ENCODE data around the gene MPDU1.

DNA sequence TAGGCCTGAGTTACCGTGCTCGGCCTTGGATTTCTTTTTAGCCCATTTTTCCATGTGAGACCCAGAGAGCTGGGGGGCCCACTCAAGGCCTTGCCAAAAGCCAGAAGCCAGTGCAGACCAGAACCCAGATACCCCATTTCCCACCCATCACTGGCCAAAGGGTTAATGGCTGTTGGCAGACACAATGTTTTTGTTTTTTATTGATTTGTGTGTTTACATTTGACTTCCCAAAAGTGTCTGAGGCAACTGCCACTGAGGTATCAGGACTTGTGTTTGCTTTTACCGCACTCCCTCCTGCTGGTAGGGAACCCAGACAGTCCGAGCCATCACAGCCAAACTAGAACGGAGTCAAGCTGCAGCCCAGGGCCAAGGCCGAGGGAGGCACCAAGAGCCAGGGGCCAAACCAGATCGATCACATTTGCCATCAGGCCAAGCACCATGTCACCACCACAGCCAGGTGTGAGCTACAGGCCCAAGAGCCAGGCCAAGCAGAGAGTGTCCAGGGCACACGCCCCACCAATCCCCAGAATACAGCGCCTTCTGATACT, 42.5 kb upstream of the MPDU1 start:
- TF ChIP-seq, protein P1, sequence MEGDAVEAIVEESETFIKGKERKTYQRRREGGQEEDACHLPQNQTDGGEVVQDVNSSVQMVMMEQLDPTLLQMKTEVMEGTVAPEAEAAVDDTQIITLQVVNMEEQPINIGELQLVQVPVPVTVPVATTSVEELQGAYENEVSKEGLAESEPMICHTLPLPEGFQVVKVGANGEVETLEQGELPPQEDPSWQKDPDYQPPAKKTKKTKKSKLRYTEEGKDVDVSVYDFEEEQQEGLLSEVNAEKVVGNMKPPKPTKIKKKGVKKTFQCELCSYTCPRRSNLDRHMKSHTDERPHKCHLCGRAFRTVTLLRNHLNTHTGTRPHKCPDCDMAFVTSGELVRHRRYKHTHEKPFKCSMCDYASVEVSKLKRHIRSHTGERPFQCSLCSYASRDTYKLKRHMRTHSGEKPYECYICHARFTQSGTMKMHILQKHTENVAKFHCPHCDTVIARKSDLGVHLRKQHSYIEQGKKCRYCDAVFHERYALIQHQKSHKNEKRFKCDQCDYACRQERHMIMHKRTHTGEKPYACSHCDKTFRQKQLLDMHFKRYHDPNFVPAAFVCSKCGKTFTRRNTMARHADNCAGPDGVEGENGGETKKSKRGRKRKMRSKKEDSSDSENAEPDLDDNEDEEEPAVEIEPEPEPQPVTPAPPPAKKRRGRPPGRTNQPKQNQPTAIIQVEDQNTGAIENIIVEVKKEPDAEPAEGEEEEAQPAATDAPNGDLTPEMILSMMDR (optimal IDR thresholded peaks at IDR 0.05 in 1 of 3, IDR thresholded peaks at IDR 0.05 in 1 of 3, conservative IDR thresholded peaks at IDR 0.05 in 1 of 3; ENCODE audit: extremely low read depth in 1 of 3, insufficient read depth in 2 of 3, low read length in 3 of 3) = no peak
- no peak for TF ChIP-seq EZH2 (IDR thresholded peaks at IDR 0.05; ENCODE audit: low read length)

Data from keratinocyte (primary cell).